GM12801 (cell line): ENCODE measurements around the gene TSNAX.

Source experiments
- TF ChIP-seq, protein P1 (sequence below): IDR thresholded peaks from one replicate; pipeline ENCODE4 v1.5.1; 2011; ENCODE audit warnings: control low read depth; ENCODE audit not compliant: insufficient read length; ENCODE audit errors: extremely low read depth

Gene TSNAX

DNA sequence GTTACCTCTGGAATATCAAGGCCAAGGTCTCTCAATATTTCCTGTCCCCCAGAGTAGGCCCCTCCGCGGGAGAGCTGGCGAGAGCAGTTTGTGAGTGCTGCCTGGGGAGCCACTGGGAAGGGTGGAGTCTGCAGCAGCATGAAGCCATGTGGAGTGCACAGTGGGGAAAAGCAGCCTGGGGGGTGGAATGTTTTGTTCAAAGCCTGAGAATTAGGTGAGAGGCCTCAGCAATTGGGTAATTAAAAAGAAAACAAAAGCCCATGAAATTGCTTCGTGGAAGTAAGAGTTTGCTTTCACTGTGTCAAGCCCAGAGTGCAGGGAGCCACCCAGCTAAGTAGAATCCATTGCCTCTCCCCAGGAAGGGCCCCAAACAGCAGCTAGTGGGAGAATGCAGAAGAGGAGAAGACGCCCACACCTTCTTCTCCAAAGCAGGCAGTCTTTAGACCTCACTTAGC, 67.9 kb downstream of the TSNAX start:
- TF ChIP-seq, protein P1, sequence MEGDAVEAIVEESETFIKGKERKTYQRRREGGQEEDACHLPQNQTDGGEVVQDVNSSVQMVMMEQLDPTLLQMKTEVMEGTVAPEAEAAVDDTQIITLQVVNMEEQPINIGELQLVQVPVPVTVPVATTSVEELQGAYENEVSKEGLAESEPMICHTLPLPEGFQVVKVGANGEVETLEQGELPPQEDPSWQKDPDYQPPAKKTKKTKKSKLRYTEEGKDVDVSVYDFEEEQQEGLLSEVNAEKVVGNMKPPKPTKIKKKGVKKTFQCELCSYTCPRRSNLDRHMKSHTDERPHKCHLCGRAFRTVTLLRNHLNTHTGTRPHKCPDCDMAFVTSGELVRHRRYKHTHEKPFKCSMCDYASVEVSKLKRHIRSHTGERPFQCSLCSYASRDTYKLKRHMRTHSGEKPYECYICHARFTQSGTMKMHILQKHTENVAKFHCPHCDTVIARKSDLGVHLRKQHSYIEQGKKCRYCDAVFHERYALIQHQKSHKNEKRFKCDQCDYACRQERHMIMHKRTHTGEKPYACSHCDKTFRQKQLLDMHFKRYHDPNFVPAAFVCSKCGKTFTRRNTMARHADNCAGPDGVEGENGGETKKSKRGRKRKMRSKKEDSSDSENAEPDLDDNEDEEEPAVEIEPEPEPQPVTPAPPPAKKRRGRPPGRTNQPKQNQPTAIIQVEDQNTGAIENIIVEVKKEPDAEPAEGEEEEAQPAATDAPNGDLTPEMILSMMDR, result no peak

DNA sequence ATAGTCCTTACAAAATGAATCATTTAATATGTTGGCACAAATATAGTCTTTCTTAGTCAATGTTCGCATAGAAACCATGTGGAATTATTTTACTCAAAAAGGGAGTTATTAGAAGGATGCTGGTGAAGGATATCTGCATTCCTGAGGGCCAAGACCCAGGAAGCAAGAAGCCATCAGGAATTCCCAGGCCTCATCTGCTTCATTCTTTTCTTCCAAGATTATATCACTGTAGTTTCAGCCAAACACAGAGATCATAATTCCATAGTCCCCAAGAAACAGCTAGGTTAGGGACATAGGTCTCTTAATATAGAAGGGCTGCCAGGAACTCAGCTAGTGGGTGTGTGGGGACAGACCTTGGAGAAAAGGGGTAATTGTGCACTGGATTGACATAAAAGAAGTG, 69.5 kb downstream of the TSNAX start:
- TF ChIP-seq, protein P1, result no peak

DNA sequence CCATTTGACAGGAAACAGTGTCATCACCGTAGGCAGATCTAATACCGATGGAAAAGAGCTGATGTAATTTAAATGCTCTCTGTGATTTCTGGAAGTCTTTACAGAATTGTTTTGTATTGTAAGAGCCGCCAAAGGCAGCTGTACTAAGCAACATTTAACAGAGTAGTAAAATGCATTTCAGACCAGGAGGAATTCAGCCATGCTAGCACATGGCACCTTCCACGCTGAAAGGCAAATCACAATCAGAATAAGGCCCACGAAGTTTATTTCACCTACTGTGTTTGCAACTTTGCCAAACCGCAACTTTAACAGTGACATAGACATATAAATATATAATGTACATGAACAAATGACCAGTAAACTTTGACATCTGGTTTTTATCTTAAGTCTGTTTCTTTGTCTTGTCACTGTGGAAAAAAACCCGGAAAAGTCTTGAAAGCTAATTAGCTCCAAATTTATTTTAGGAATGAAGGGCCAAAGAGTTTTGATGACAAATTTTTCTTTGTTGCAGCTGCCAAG, 72.0 kb downstream of the TSNAX start:
- TF ChIP-seq, protein P1, result no peak

DNA sequence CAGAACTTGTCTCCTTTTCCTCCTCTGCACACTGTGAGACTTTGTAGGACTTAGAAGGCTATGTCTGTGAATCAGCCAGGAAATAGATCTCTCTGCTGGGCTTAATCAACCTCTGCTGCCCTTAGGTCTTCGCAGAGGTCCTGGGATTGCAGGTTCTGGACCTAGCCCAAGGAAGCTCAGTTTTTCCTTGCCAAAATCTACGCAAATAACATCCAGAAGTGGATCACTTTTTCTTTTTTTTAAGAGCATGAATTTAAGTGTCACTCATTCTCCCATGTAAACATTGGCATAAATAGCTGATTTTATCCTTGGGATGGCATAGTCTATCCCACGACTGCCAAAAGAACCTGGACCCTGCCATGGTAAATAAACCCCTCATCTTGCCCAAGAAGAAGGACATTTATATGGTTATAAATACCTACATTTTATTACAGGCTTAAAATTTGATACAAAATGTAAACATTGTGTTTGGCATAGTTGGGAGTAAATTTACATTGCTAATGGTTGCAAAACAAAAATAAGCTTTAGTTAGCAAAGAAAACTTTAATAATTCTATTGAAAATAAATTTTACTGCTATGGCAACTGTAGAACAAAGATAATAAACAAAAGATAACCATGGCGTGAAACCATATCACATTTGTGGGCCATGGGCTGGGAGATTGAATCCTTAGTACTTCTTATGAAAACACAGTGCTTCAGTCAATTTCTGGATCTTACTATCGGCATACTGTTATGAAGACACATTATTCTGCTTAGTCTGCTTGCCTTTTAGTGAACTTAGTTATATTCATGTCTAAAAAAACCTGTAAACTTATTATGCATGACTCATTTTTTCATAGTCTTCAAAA, 73.6 kb downstream of the TSNAX start:
- TF ChIP-seq, protein P1, result no peak

DNA sequence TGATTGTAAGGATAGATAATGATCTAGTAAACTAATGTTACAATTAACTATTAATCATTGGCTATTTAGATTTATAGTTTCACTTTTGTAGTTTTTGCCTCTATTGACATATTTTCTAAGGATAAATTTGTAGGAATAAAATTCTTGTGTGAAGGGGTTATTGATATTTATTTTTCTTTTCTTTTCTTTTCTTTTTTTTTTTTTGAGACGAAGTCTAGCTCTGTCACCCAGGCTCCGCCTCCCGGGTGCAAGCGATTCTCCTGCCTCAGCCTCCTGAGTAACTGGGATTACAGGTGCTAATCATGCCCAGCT, 74.2 kb downstream of the TSNAX start:
- TF ChIP-seq, protein P1, result no peak

DNA sequence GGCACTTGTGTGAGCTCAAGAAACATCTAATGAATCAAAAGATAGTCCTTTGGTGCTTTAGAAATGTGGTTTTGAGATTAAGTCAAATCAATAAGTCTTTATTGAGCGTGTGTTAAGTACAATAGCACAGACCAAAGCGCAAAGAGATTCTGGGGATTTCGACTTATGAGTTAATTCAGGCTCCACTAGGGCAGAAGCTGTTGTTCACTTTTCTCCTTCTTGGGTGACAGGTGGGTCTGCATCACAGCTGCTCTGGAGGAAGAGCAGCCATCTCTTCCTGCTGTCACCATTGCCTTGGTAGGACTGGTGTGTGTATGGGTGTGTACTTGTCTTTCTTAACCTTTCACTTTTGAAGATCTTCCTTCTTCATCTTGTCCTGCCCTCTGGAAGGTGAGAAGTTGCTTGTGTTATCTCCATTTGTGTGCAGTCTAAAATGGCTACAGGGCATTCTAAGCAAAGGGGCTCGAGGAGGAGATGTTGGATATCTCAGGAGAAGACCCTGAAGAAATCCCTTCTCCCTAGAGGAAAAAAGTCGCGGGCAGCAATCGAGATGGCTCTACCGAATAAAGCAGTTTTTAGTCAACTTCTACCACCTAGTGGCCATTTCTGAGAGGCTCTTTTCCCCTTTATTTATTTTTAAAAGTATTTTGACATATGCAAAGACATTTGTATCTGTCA, 75.3 kb downstream of the TSNAX start:
- TF ChIP-seq, protein P1, result no peak

DNA sequence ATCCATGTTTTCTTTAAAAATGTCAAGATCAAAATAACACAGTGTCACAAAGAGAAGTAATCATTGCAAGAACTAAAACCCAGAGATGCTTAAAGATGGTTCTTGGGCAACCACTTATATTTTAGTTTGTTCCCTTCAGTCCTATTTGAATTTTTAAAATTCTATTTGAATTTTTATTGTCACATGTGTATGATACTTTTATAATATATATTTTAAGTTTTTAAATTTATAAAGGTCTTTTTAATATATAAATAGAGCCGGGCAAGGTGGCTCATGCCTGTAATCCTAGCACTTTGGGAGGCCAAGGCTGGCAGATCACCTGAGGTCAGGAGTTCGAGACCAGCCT, 75.8 kb downstream of the TSNAX start:
- TF ChIP-seq, protein P1, result no peak
